SJSA1 (cell line): Measurements from ENCODE around the gene ELF5. TPM values are rescaled to one million over a fixed set of nuclear protein-coding genes. Genes with fewer than 3 reads are reported as not detected.

Source experiments
- DNase-seq, 2 experiments: peaks; one replicate each; pipeline ENCODE4 v3.0.0-alpha.2; 2015 to 2020; ENCODE audit warnings: low spot score in 2 of 2, low read depth in 1 of 2
- H3K27ac ChIP-seq: fragments of 250-450 bp; sonication (Bioruptor Pico); 2 replicates; pipeline ENCODE4 v1.5.1; 2020; ENCODE audit warnings: mild to moderate bottlenecking, moderate library complexity
- H3K27me3 ChIP-seq: fragments of 250-450 bp; sonication (Bioruptor Pico); replicated peaks from 2 replicates; pipeline ENCODE4 v1.5.1; 2020; ENCODE audit warnings: mild to moderate bottlenecking, moderate library complexity
- H3K36me3 ChIP-seq: fragments of 250-450 bp; sonication (Bioruptor Pico); 2 replicates; pipeline ENCODE4 v1.5.1; 2020; ENCODE audit warnings: mild to moderate bottlenecking
- H3K4me1 ChIP-seq: fragments of 250-450 bp; sonication (Bioruptor Pico); replicated peaks from 2 replicates; pipeline ENCODE4 v1.6.1; 2021; ENCODE audit warnings: mild to moderate bottlenecking
- H3K4me3 ChIP-seq: fragments of 250-450 bp; sonication (Bioruptor Pico); 2 replicates; pipeline ENCODE4 v1.5.1; 2020; ENCODE audit warnings: mild to moderate bottlenecking
- H3K9me3 ChIP-seq: fragments of 250-450 bp; sonication (Bioruptor Pico); replicated peaks from 2 replicates; pipeline ENCODE4 v1.5.1; 2020; ENCODE audit warnings: mild to moderate bottlenecking
- total RNA-seq: library from RNA; depleted of rRNA; stranded (reverse); fragments of >200 nt; shearing (Covaris generic); gene quantifications from 2 replicates; pipeline ENCODE4 v1.2.3, GENCODE V29; 2014

Gene ELF5
- total RNA-seq, 1 experiment from 2014 or later: not detected

- H3K36me3 ChIP-seq: peaks cover 13% of the 10 kb centered on the region
- no peak for DNase-seq
- no peaks in the 10 kb centered on the region for H3K9me3 ChIP-seq
- H3K27me3 ChIP-seq: no peaks in the 10 kb centered on the region
- no peaks in the 10 kb centered on the region for H3K4me1 ChIP-seq
- no peak overlapping the region for H3K27ac ChIP-seq
- no peak overlapping the region for H3K4me3 ChIP-seq
Measured at GRCh38 chr11:34447044-34447443, 66.5 kb downstream of the ELF5 start.

GRCh38 chr11:34446386-34446785 lies 67.2 kb downstream of the ELF5 start:
- Histone ChIP-seq H3K9me3 (no peaks in the 10 kb centered on the region), H3K27ac (no peak overlapping the region), H3K27me3 (no peaks in the 10 kb centered on the region), H3K4me3 (no peak overlapping the region), H3K4me1 (no peaks in the 10 kb centered on the region), H3K36me3 (peaks cover 9% of the 10 kb centered on the region; the same call in 1 of the 2 replicates)
- DNase-seq: no peak

- Histone ChIP-seq H3K36me3 (peaks cover 9% of the 10 kb centered on the region; the same call in 1 of the 2 replicates), H3K27me3 (no peaks in the 10 kb centered on the region), H3K9me3 (no peaks in the 10 kb centered on the region), H3K4me1 (no peaks in the 10 kb centered on the region), H3K27ac (no peak overlapping the region), H3K4me3 (no peak overlapping the region)
- no peak for DNase-seq
Measured at GRCh38 chr11:34445956-34446355, 67.6 kb downstream of the ELF5 start.

GRCh38 chr11:34444428-34444827 lies 69.2 kb downstream of the ELF5 start:
- DNase-seq: no peak
- H3K36me3 ChIP-seq: no peaks in the 10 kb centered on the region
- no peaks in the 10 kb centered on the region for H3K27me3 ChIP-seq
- H3K4me3 ChIP-seq: no peak overlapping the region
- no peak overlapping the region for H3K27ac ChIP-seq
- 0 out of 2 replicates have a peak, but pooled peaks cover 7% of the 10 kb centered on the region for H3K4me1 ChIP-seq
- no peaks in the 10 kb centered on the region for H3K9me3 ChIP-seq

GRCh38 chr11:34443136-34443535 lies 70.5 kb downstream of the ELF5 start:
- H3K9me3 ChIP-seq: no peaks in the 10 kb centered on the region
- H3K4me1 ChIP-seq: 0 out of 2 replicates have a peak, but pooled peaks cover 8% of the 10 kb centered on the region
- no peak overlapping the region for H3K27ac ChIP-seq
- 0 out of 2 replicates have a peak, but pooled peaks cover 3% of the 10 kb centered on the region for H3K36me3 ChIP-seq
- DNase-seq: no peak
- no peak overlapping the region for H3K4me3 ChIP-seq
- no peaks in the 10 kb centered on the region for H3K27me3 ChIP-seq

GRCh38 chr11:34441814-34442213 lies 71.8 kb downstream of the ELF5 start:
- Histone ChIP-seq H3K4me1 (0 out of 2 replicates have a peak, but pooled peaks cover 8% of the 10 kb centered on the region), H3K36me3 (0 out of 2 replicates have a peak, but pooled peaks cover 3% of the 10 kb centered on the region), H3K9me3 (no peaks in the 10 kb centered on the region), H3K27me3 (no peaks in the 10 kb centered on the region), H3K27ac (no peak overlapping the region), H3K4me3 (no peak overlapping the region)
- no peak for DNase-seq

- Histone ChIP-seq H3K9me3 (no peaks in the 10 kb centered on the region), H3K27ac (0 out of 2 replicates have a peak overlapping the region, but pooled peaks have one; percentile 23), H3K4me3 (peak overlapping the region; percentile 68), H3K36me3 (0 out of 2 replicates have a peak, but pooled peaks cover 3% of the 10 kb centered on the region), H3K4me1 (0 out of 2 replicates have a peak, but pooled peaks cover 8% of the 10 kb centered on the region), H3K27me3 (no peaks in the 10 kb centered on the region)
- DNase-seq: no peak
Measured at GRCh38 chr11:34439610-34440198, 73.9 kb downstream of the ELF5 start.

GRCh38 chr11:34438529-34439507 lies 74.8 kb downstream of the ELF5 start, which contains the start of gene CAT:
TSS of gene CAT (plus strand) at chr11:34438934. CDS start at chr11:34439014, 80 bp downstream.
- DNase-seq: peak; percentile 95 to 97

GRCh38 chr11:34437224-34438125 lies 76.1 kb downstream of the ELF5 start:
- H3K4me3 ChIP-seq: no peak overlapping the region
- H3K4me1 ChIP-seq: 0 out of 2 replicates have a peak, but pooled peaks cover 8% of the 10 kb centered on the region
- 0 out of 2 replicates have a peak, but pooled peaks cover 3% of the 10 kb centered on the region for H3K36me3 ChIP-seq
- no peaks in the 10 kb centered on the region for H3K27me3 ChIP-seq
- no peaks in the 10 kb centered on the region for H3K9me3 ChIP-seq
- H3K27ac ChIP-seq: no peak overlapping the region
- DNase-seq: no peak

More at GRCh38 chr11:34438529-34439507, 74.8 kb downstream of the ELF5 start, which contains the start of gene CAT:
- Histone ChIP-seq H3K4me3 (peak within 1 kb of the TSS; percentile 68), H3K9me3 (no peaks in the 10 kb centered on the region), H3K27ac (peak within 1 kb of the TSS; percentile 23), H3K36me3 (0 out of 2 replicates have a peak, but pooled peaks cover 3% of the 10 kb centered on the region), H3K27me3 (no peaks in the 10 kb centered on the region), H3K4me1 (0 out of 2 replicates have a peak, but pooled peaks cover 8% of the 10 kb centered on the region)

GRCh38 chr11:34433899-34434298 lies 79.7 kb downstream of the ELF5 start:
- no peaks in the 10 kb centered on the region for H3K9me3 ChIP-seq
- no peaks in the 10 kb centered on the region for H3K27me3 ChIP-seq
- H3K36me3 ChIP-seq: 0 out of 2 replicates have a peak, but pooled peaks cover 2% of the 10 kb centered on the region
- no peak overlapping the region for H3K27ac ChIP-seq
- H3K4me3 ChIP-seq: no peak overlapping the region
- DNase-seq: no peak
- H3K4me1 ChIP-seq: no peaks in the 10 kb centered on the region

- Histone ChIP-seq H3K4me1 (no peaks in the 10 kb centered on the region), H3K27ac (no peak overlapping the region), H3K4me3 (no peak overlapping the region), H3K27me3 (no peaks in the 10 kb centered on the region), H3K36me3 (no peaks in the 10 kb centered on the region), H3K9me3 (no peaks in the 10 kb centered on the region)
- no peak for DNase-seq
Measured at GRCh38 chr11:34432822-34433221, 80.8 kb downstream of the ELF5 start.

- Histone ChIP-seq H3K27me3 (no peaks in the 10 kb centered on the region), H3K4me3 (no peak overlapping the region), H3K27ac (no peak overlapping the region), H3K4me1 (peaks cover 4% of the 10 kb centered on the region), H3K36me3 (no peaks in the 10 kb centered on the region), H3K9me3 (no peaks in the 10 kb centered on the region)
- no peak for DNase-seq
Measured at GRCh38 chr11:34431979-34432378, 81.6 kb downstream of the ELF5 start.
